GM21447 (cell line): ENCODE data around the gene NTNG2.

Experiments used
- ATAC-seq: cut with Tn5 transposase; IDR thresholded peaks from one replicate; pipeline ENCODE4 v1.9.1; 2021; ENCODE audit not compliant: unreplicated experiment

The NTNG2 gene

DNA sequence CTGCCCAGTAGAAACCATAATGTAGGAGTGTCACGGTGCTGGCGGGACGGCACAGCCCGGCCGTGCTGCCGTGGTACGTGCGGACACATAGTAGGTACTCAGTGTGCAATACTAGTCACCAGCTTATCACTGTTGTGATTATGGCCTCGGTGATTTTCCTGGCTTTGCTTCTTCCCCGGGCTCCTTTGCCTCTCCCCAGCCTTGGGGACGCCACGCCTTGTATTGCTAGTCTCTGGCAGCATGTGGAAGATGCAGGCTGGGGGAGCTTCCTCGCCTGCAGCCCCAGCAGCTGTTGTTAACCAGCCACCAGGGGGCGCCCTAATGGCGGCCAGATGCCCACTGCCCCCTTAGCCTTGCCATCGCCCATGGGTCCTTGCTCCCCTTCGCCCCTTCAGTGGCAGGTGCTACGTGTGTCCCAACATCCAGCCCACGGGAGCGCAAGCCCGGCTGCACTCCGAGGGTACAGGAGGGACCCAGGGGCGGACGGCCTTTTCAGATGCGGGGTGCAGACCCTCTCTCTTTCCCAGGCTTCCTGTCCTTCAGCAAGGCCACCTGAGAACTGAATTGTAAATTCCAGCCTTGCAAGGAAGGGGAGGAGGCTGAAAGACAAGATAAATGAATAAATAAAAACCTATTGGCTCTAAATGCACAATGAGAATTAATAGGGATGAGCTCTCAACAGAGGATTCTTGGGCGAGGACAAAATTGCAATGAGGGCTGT is 8.0 kb downstream of the NTNG2 start:
- no peak for ATAC-seq

DNA sequence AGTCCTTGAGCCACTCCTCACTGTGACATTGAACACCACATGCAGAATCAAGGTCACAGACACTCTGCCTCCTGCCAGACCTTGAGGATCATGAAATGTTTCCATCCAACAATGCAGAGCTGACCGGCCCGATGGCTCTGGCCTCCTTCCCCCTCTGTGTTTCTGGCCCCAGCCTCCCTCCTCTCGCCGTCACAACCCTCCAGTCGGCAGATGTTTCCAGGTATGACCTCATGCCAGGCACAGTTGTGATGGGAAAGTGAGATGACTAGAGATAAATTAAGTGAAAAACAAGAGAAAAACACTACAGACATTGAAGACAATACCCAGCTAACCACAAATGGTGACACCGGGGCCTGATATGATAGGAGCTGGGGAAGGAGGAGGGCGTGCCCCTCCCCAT is 9.8 kb downstream of the NTNG2 start:
- ATAC-seq: no peak

DNA sequence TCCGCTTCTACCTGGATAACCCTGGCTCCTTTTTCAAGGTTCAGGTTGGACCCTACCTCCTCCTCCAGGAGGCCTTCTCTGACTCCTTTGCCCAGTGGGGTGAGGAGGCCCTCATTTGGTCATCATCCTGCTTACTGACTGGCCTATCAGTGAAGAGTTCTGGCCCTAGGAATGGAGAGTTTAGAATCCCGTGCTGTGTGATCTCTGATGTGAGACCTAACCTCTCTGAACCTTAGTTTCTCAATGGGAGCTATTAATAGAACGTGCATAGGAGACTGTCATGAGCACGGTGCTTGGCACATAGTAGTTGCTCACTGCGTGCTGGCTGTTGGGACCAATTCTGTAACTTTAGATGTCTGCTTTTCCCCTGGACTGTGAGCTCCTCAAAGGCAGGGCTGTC is 10.3 kb downstream of the NTNG2 start:
- ATAC-seq: no peak

DNA sequence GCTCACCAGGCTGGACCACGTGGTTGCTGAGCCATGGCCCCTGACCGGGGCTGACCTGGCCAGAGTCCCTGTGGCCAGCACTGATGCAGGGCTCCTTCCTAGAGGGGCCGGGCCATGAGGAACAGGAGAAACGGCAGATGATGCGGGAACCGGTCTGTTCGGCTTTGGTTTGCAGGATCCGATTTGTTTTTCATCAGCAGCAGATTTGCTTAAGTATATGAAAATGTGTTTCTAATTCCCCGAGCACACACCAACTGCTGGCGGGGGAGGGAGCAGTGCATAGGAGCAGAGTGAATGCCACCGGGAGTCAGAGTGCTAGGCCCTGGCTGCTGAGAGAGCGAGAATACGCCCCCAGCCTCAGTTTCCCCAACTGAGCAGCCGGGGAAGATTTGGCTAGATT is 13.6 kb downstream of the NTNG2 start:
- ATAC-seq: no peak

DNA sequence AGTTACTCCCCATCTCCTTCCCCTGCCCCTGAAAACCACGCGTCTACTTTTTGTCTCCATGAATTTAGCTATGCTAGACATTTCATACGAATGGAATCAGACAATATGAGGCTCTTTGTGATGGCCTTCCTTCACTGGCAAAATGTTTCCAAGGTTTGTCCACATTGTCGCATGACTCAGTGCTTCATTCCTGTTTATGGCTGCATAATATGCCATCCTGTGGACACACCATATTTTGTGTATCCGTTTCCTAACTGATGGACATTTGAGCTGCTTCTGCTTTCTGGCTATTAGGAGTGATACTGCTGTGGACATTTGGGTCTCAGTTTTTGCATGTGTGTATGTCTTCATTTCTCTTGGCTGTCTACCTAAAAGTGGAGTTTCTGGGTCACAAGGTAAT is 14.5 kb downstream of the NTNG2 start:
- no peak for ATAC-seq

DNA sequence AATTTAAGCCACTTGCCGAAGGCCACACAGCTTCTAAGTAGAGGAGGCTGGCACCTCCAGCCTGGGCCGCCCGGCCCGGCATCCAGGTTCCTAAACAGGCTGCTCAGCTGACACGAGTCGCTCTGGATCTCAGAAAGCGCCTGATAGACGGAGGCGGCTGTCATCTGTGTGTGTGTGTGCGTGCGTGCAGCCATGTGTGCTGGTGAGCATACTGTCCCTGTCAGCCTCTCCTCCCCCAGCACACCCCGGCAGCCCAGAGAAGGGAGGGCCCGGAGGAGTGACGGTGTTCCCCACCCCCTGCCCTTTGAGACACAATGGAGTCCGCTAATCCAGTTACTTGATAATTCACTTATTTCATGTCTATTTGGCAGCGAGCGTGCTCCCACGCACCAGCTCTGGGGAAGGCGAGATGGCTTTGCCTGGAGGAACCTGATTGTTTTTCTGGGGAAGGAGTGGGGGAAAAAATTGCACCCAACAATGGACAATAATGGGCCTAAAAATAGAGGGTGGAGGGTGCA is 20.0 kb downstream of the NTNG2 start:
- ATAC-seq: no peak

DNA sequence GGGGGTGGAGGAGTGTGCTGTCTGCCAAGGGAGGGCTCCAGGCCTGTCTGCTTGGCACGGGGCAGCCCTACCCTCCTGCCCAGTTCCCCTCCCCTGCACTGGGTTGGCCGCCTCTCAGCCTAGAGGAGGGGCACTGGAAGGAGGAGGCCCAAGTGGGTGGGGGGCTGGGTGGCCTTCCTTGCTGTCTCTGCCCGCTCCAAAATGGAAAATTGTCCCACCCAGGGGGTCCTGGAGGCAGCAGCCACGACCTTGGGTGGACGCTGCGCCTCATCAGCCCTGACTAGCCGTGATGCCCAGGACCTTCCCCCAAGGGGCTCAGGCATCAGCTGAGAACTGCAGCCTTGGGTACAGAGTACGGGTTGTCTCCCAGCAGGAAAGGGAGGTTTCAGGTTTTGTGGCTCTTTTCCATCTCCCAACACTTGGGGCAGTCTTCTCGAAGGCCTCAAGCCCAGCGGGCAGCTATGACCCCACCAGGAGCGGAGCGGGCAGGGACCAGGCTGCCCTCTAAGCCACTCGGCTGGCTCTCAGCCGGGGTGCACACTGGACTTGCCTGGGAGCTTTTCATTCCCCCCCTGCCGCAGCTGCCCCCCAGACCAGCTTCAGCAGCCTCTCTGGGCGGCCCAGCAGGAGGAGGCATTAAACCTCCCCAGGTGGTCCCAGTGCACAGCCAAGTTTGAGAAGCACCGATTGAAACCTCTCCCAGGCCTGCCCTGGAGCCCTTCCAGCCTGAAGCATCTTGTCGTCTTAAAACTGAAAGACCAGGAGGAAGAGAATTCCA is 20.6 kb downstream of the NTNG2 start:
- ATAC-seq: no peak

DNA sequence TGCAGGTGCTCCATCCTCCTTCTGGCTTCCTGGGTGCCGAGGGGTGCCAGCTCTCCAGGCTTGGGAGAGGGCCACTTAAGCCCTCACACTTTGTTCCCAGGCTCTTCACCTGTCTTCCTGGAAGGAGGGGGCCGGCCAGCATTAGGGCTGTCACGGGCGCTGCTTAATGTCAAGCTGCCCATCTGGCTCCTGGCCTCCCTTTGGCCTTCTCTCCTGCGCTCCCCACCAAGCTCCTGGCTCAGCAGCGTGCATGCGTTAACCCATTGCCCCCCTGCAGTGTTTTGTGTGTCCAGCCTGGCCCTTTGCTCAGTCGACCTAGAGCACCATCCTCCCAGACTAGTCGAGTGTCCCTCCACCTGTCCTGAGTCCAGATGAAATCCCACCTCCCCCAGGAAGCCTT is 21.3 kb downstream of the NTNG2 start:
- ATAC-seq: no peak

DNA sequence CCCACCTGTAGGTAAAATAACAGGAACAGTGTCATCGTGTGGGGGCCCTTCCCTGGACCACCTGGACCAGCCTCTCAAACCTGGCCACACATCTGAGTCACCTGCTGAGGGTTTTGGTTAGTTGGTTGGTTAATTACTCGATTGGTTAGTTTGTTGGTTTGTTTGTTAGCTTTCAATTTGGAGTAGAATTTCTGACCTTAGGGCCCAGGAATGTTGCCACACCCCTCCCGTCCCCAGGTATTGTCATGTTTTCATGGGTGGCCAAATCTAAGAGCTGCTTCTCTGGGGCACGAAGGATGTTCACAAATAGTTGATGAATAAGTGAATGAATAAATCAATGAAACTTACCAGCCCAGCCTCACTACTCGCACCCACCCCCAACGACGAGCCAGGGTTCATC is 21.9 kb downstream of the NTNG2 start:
- ATAC-seq: no peak

DNA sequence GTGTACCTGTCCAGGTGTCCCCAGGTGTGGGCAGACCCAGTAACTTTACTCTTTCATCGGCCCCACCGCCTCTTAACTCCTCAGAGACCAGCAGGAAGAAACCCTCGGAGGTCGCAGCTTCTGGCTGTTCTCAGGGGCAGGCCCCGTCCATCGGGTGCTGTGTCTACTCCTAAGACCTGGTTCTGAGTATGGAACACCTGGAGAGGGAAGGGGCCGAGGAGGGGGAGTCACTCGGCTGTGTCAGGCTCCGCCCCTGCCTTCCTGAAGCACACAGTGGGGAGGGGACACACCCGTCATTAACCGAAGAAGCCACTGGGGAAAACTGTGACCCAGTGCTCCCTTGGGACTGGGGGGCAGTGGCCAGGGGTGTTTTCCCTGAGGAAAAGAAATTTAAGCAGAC is 22.3 kb downstream of the NTNG2 start:
- ATAC-seq: no peak

DNA sequence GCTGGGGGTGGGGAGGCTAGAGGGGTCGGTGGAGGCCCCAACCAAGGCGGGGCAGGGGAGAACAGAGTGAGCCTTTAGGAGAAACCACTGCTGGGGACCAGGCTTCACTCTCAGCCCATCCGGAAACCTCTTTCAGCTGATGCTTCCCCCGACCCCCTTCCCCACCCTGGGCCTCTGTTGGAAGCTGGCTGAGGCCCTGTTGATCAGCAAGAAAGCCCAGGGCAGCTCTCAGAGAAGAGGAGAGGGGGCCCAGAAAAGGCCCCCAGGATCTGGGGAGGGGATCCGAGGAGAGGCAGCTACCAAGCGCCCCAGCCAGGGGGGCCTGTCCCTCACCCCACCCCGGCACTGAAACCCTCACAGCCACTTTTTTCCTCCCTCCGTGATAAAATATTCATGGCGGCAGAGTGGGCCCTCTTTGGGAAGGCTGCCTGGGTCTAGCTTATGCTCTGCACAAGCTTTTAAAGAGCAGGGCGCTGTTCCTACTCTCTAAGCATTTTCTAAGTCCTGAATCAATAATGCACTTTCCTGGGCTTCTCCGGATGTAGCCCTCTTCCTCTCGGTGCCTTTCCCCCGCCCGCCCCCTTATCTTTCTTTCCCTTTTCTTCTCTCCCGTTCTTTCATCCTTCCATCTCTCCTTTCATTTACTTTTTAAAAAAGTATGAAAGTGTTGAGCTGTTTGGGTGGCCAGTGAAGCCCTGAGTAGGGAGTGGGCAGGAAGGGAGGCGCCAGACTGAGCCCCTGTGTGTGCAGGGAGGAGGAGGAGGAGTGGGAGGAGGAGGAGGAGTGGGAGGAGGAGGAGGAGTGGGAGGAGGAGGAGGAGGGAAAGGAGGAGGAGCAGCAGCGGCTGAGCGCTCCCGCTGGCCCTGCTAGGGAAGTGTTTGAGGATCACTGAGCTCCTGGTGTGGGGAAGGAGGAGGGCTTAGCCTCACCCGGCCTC is 23.5 kb downstream of the NTNG2 start:
- ATAC-seq: no peak

DNA sequence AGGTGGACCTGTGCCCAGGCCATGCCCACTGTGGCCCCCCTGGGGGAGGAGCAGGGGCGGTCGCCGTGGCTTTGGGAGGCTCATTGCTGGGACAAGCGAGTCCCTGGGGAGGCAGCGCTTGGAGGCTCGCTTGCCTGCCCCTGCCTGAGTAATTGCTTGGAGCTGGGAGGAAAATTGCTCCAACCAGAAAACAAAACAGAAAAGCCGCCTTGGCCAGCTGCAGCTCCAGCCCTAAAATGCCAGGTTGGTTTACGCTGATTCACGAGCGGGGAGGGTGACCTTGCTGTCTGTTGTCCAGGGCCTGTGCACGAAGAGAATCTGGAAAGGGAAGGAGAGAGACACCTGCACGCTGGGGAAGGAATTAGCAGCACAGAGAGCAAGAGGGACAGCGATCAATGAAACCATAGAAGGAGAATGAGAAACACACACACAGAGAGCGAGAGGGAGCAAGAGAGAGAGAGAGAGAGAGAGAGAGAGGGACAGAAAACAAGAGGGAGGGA is 25.3 kb downstream of the NTNG2 start:
- ATAC-seq: no peak

DNA sequence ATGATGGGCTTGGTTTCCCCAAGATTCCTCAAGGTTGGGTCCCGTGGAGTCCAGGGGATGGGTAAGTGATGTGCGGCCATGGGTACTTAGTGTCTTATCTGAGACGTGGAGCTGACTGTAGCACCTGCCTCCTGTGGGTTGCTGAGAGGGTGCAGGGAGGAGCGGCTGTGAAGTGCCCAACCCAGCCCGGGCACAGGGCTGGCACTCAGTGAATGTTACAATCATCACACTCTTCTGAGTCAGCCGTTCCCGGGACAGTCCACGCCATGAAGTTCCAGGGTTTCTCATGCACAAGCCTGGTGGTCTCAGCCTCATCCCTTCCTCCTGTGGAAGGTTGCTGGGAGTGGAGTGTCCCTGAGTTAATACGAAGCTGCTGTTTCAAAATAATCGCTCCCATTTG is 29.1 kb downstream of the NTNG2 start:
- ATAC-seq: no peak

DNA sequence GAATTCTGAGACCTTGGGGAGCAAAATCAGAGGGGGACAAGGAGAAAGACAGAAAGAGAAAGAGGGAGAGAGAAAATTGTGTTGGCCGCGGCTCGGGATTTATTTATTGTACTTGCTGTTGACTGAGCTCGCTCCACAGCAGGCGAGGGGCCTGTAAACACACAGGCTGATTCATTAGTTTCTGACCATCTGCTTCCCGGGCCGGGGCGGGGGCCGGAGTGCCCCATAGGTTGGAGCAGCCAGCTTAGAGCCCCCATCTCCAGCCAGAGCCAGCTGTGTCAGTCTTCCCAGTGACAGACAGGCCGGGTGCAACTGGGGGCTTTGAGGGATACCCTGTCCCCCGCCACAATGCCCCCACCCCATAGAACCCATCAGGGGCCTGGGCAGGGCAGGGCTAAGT is 30.9 kb downstream of the NTNG2 start:
- no peak for ATAC-seq

DNA sequence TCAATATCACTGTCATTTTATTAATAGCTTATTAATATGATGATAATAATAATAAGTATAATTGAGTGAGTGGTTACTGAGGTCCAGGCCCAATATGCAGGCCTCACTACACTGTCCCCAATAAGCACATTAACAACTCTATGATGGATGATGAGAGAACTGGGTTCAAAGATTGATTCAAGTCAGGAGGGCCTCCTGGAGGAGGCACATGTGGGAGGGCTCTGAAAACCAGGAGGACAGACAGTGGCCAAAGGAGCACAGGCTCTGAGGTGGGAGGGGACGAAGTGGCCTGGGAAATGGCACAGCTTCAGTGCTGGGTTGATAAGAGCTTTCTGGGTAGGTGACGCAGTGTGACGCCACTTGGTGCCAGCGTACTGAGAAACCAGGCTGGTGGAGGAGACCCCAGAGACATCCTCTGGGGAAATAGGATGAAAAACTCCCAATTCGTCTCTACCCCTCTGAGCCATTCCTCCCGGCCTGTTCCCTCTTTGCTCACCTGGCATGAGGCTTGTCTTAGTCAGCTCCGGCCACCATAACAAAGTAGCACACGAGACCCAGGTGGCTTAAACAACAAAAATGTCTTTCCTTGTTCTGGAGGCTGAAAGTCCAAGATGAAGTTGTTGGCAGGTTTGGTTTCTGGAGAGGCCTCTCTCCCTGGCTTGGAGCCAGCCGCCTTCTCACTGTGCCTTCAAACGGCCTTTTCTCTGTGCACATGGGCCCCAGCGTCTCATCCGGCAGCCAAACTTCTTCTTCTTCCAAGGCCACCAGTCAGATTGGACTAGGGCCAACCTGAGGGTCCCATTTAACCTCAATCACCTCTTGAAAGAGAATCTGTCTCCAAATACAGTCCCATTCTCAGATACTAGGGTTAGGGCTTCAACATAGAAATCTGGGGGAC is 31.6 kb downstream of the NTNG2 start:
- ATAC-seq: no peak

DNA sequence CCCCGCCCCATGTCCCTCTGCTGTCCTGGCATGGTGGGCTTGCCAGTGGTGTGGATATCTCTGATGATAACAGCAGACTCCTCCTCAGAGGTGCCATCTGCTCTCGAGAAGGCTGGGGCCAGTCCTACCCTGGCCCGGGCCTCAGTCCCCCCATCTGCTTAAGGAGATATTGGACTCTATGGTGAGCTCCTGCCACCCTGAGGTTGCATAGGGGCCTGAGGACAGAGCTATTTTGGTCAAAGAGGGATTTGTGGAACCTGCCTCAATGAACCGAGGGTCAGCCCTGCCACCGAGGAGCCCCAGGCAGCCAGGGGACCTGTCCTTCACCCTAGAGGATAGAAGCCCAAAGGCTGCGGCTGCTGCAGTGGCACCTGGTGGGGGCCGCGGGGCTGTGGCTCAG is 32.6 kb downstream of the NTNG2 start:
- no peak for ATAC-seq

DNA sequence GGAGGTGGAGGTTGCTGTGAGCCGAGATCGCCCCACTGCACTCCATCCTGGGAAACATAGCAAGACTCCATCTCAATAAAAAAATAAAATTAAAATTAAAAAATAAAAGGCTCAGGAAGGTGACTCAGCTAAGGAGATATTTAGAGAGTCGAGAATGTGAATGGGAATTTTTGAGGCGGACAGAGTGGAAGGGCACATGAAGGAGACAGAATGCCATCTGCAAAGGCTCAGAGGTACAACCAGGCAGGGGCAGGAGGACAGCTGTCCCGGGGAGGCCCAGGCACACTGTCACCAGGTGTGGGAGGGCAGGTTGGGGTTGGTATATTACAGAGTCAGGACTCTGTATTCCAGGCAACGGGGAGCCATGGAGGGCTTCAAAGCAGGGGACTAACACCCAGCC is 35.5 kb downstream of the NTNG2 start:
- no peak for ATAC-seq

DNA sequence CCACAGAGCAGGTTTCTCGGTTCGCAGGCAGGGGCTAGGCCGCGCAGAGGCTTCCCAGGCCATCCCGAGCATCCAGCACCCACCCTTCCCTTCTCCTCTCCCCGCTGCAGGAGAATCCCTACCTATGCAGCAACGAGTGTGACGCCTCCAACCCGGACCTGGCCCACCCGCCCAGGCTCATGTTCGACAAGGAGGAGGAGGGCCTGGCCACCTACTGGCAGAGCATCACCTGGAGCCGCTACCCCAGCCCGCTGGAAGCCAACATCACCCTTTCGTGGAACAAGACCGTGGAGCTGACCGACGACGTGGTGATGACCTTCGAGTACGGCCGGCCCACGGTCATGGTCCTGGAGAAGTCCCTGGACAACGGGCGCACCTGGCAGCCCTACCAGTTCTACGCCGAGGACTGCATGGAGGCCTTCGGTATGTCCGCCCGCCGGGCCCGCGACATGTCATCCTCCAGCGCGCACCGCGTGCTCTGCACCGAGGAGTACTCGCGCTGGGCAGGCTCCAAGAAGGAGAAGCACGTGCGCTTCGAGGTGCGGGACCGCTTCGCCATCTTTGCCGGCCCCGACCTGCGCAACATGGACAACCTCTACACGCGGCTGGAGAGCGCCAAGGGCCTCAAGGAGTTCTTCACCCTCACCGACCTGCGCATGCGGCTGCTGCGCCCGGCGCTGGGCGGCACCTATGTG is 36.1 kb downstream of the NTNG2 start:
- no peak for ATAC-seq

DNA sequence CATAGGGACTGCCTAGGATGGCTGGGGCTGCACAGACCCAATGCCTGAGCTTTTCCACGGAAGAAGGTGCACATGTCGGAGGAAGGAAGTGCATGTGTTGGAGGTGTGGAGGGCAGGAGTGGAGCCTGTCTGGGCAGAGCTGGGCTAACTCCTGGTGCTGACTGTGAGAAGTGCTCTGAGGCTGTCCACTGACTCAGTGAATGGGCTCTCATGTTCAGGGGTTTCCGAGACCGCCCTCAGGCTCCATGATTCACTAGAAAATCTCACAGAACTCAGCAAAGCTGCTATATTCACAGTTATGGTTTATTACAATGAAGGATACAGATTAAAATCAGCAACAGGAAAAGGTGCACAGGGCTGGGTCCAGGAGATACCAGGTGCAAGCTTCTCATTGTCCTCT is 37.2 kb downstream of the NTNG2 start:
- no peak for ATAC-seq

DNA sequence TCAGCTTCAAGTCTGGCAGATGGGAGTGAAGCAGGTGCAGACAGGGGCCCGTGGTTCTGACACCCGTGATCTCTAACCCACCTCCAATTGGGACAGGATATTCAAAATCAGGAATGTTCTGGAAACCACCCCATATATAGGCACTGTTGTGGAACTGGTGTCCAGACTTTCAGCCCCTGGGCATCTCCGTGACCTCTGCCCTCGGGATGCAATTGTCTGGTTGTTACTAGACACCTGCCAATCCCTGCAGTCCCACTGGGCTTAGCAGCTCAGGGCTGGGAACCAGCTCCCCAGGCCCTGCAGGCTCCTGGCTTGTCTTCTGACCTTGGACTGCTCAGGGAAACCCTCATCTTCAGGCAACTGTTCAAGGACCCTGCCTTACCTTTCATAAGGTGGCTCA is 38.8 kb downstream of the NTNG2 start:
- no peak for ATAC-seq
